ENCODE data around the gene NACC1.

NACC1 gene

GRCh38 chr19:13099073-13099999 is 18.7 kb upstream of the NACC1 start:
- peak overlapping the region; percentile 86 for H3K4me3 ChIP-seq (ENCODE audit: low read length)
- H3K36me3 ChIP-seq (ENCODE audit: control insufficient read depth, low read length), result peaks cover 38% of the 10 kb centered on the region
- peaks cover 51% of the 10 kb centered on the region for H3F3A ChIP-seq (ENCODE audit: control insufficient read depth, insufficient read depth)
- no peaks in the 10 kb centered on the region for H3K9me2 ChIP-seq (replicated peaks; ENCODE audit: control insufficient read depth, low read length)
- TF ChIP-seq EZH2phosphoT487 (IDR thresholded peaks at IDR 0.05; ENCODE audit: borderline replicate concordance, low read length) (no peak), CTCF (IDR thresholded peaks at IDR 0.05; ENCODE audit: low read depth, low read length, poor library complexity, severe bottlenecking) (no peak)
- H4K20me1 ChIP-seq (ENCODE audit: control insufficient read depth, insufficient read depth, low read depth, low read length), result no peaks in the 10 kb centered on the region; the same call in 1 of the 2 replicates
- peaks cover 85% of the 10 kb centered on the region for H3K4me1 ChIP-seq (ENCODE audit: control insufficient read depth, low read length)
- no peaks in the 10 kb centered on the region for H3K9me3 ChIP-seq (ENCODE audit: control insufficient read depth, insufficient read depth, low read length)
- H3K79me2 ChIP-seq (ENCODE audit: control insufficient read depth, low read length), result peaks cover 61% of the 10 kb centered on the region
- H3K27me3 ChIP-seq (ENCODE audit: control insufficient read depth, low read length), result no peaks in the 10 kb centered on the region
- peak overlapping the region; percentile 100 for H3K4me2 ChIP-seq (ENCODE audit: low read length)
- peak overlapping the region; percentile 99 for H3K27ac ChIP-seq (ENCODE audit: low read depth, low read length)

- peaks cover 44% of the 10 kb centered on the region for H3K36me3 ChIP-seq (ENCODE audit: control insufficient read depth, low read length)
- peaks cover 49% of the 10 kb centered on the region for H3F3A ChIP-seq (ENCODE audit: control insufficient read depth, insufficient read depth)
- H3K27ac ChIP-seq (ENCODE audit: low read depth, low read length), result peak overlapping the region; percentile 99
- no peaks in the 10 kb centered on the region for H3K27me3 ChIP-seq (ENCODE audit: control insufficient read depth, low read length)
- H3K4me1 ChIP-seq (ENCODE audit: control insufficient read depth, low read length), result peaks cover 84% of the 10 kb centered on the region
- peak overlapping the region; percentile 86 for H3K4me3 ChIP-seq (ENCODE audit: low read length)
- peaks cover 64% of the 10 kb centered on the region for H3K79me2 ChIP-seq (ENCODE audit: control insufficient read depth, low read length)
- no peaks in the 10 kb centered on the region; the same call in 1 of the 2 replicates for H4K20me1 ChIP-seq (ENCODE audit: control insufficient read depth, insufficient read depth, low read depth, low read length)
- no peaks in the 10 kb centered on the region for H3K9me3 ChIP-seq (ENCODE audit: control insufficient read depth, insufficient read depth, low read length)
- TF ChIP-seq EZH2phosphoT487 (IDR thresholded peaks at IDR 0.05; ENCODE audit: borderline replicate concordance, low read length) (no peak), CTCF (IDR thresholded peaks at IDR 0.05; ENCODE audit: low read depth, low read length, poor library complexity, severe bottlenecking) (no peak)
- no peaks in the 10 kb centered on the region for H3K9me2 ChIP-seq (replicated peaks; ENCODE audit: control insufficient read depth, low read length)
- peak overlapping the region; percentile 100 for H3K4me2 ChIP-seq (ENCODE audit: low read length)
Observed at GRCh38 chr19:13100031-13100588, 18.0 kb upstream of the NACC1 start.

GRCh38 chr19:13100841-13101589 is 17.0 kb upstream of the NACC1 start:
- Histone ChIP-seq H3K27ac (ENCODE audit: low read depth, low read length) (peak overlapping the region; percentile 99), H3F3A (ENCODE audit: control insufficient read depth, insufficient read depth) (peaks cover 46% of the 10 kb centered on the region), H3K9me2 (replicated peaks; ENCODE audit: control insufficient read depth, low read length) (no peaks in the 10 kb centered on the region), H3K4me2 (ENCODE audit: low read length) (peak overlapping the region; percentile 100), H3K4me3 (ENCODE audit: low read length) (peak overlapping the region; percentile 86), H4K20me1 (ENCODE audit: control insufficient read depth, insufficient read depth, low read depth, low read length) (no peaks in the 10 kb centered on the region; the same call in 1 of the 2 replicates), H3K36me3 (ENCODE audit: control insufficient read depth, low read length) (peaks cover 44% of the 10 kb centered on the region), H3K79me2 (ENCODE audit: control insufficient read depth, low read length) (peaks cover 64% of the 10 kb centered on the region), H3K9me3 (ENCODE audit: control insufficient read depth, insufficient read depth, low read length) (no peaks in the 10 kb centered on the region), H3K27me3 (ENCODE audit: control insufficient read depth, low read length) (no peaks in the 10 kb centered on the region), H3K4me1 (ENCODE audit: control insufficient read depth, low read length) (peaks cover 84% of the 10 kb centered on the region)
- TF ChIP-seq EZH2phosphoT487 (IDR thresholded peaks at IDR 0.05; ENCODE audit: borderline replicate concordance, low read length) (no peak), CTCF (IDR thresholded peaks at IDR 0.05; ENCODE audit: low read depth, low read length, poor library complexity, severe bottlenecking) (peak; percentile 92)
